HG03135 (cell line): ENCODE data around the gene SFTPD.
"Not testable (repeated sequence)": the region's sequence is repeated elsewhere in the genome, so short reads cannot be mapped to it uniquely, and the experiment has no call there.

Source experiments
- ATAC-seq: cut with Tn5 transposase; IDR thresholded peaks from one replicate; pipeline ENCODE4 v1.9.1; 2021; ENCODE audit warnings: mild to moderate bottlenecking, moderate library complexity; ENCODE audit not compliant: unreplicated experiment

The SFTPD gene

DNA sequence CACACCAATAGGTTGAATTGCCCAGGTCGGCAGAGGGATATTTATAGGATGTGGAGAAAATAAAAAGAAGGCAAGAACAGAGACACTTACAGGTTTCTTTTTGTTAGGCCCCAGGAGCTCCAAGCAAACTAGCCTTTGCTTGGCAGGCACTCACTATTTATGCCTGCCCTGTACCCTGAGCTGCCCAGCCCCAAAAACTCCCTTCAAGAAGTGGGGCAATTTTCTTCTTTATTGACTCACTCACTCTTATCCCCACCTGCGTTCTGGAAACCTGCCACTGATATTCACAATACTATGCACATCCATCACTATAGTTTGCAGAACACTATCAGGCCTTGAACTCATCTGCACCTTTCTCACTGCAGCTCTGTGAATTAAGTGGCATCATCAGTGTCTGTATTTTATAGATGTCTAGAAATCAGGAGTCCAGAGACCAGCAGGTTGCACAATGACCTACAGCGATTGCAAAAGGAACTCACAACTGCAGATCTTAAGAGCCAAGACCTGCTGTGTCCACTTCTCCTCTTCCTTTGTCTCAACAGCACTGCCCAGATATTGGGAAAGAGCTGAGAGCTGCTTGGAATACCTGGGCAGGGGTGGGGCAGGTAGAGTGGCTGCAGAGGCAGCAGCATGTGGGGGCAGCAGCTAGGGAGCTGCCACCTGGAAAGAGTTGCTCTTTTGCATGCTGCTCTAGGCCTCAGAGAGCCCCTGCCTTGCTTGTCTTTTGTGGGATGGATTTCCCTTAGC lies at the start of gene SFTPD:
Gene SFTPD (minus strand): TSS at position 130 of the 747 bp plus-strand sequence. CDS start 2,446 bp downstream, outside the sequence.
- ATAC-seq: no peak

DNA sequence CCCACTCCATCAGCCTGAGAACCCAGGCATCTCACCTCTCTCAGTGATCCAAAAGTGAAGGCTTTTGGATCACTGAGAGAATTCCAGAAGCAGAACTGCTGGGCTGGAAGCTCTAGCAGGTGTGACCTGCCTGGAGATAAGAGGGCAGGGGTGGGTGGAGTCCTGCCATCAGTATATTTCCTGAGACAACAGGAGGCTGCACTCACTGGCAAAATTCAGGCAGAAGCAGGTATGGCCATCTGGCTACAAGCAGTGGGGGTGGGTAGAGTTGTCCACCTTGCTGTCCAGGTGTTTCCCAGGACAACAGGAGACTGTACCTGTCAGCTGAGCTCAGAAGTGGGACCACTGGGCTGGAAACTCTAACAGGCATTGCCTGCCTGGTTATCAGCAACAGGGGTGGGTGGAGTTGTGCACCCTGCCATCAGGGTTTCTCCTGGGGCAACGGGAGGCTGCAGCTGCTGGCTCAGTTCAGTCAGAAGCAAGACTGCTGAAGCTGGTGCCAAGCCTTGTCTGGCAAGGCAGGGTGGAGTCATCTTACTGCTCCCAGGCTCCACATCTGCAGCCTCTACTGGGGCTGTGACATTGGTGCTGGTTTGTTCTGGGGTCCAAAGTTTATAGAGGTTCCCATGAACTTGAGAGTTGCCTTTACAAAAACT lies 47.2 kb upstream of the SFTPD start:
- no peak for ATAC-seq

DNA sequence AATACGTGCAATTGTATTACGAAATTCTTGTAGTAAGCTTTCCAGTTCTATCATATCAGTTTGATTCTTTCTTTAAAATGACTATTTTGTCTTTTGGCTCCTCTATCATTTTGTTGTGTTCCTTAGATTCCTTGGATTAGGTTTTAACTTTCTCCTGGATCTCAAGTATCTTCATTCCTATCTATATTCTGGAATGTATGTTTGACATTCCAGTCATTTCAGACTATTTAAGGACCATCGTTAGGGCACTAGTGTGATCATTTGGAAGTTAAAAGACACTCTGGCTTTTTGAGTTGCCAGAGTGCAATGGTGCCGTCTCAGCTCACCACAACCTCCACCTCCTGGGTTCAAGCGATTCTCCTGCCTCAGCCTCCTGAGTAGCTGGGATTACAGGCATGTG lies 45.7 kb upstream of the SFTPD start:
- ATAC-seq: no peak

DNA sequence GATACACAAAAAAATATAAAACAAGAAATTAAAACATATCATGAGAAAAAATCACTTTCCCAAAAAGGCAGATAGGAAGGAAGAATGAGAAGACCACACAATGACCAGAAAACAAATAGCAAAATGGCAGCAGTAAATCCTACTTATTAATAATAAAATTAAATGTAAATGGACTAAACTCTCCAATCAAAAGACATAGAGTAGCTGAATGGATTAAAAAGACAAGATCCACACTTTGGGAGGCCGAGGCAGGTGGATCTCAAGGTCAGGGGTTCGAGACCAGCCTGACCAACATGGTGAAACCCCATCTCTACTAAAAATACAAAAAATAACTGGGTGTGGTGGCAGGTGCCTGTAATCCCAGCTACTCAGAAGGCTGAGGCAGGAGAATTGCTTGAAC lies 39.3 kb upstream of the SFTPD start:
- not testable (repeated sequence) for ATAC-seq

DNA sequence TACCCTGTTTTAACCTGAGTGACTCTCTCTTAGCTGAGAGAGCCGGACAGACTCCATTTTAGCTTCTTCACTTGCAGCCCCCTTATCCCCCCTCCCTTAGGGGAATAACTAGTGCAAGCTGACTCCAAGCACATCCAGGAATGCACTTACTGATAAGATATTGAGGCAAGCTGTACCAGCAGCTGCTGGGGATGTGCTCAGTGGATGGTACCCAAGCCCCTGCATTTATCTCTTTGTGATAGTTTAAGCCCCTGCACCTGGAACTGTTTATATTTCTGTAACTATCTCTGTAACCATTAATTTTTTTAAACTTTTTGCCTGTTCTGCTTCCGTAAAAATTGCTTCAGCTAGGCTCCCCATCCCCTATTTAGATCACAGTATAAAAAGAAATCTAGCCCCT lies 37.8 kb upstream of the SFTPD start:
- not testable (repeated sequence) for ATAC-seq

DNA sequence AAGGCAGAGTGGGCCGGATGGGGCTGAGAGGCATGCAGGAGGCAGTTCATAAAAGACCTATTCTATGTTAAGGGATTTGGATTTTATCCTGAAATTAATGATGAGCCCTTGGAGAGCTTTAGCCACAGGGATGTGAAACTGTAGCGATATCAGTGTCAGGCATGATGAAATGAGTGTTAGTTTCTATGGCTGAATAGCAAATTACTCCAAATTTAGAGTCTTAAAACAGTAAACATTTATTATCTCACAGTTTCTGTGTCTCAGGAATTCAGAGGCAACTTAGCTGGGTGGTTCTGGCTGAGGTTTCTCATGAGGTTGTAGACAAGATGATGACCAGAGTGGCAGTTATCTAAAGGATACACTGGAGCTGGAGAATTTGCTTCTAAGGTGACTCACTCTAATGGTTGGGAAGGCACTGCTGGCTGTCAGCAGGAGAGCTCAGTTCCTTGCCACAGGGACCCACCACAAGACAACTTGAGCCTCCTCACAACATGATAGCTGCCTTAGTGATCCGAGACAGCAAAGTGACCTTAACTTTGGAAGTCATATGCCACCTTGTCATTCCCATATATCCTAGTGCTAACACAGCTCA lies 36.7 kb upstream of the SFTPD start:
- no peak for ATAC-seq

DNA sequence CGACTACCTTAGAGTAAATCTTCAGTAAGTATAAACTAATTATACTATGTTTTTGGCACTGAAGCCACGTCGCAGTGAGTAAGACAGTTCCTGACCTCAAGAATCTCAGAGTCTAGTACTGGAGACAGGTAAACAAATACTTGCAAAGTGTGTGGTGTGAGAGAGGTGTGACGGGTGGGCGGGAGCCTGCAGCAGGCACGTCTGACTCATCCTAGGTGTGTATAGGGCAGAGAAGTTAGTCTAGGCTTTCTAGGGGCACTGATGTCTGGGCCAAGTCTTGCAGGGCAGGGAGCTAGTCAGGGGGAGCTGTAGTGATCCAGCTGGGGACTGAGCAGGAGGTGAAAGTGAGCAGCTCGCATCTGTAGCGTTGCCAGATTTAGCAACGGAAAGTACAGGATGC lies 35.9 kb upstream of the SFTPD start:
- no peak for ATAC-seq

DNA sequence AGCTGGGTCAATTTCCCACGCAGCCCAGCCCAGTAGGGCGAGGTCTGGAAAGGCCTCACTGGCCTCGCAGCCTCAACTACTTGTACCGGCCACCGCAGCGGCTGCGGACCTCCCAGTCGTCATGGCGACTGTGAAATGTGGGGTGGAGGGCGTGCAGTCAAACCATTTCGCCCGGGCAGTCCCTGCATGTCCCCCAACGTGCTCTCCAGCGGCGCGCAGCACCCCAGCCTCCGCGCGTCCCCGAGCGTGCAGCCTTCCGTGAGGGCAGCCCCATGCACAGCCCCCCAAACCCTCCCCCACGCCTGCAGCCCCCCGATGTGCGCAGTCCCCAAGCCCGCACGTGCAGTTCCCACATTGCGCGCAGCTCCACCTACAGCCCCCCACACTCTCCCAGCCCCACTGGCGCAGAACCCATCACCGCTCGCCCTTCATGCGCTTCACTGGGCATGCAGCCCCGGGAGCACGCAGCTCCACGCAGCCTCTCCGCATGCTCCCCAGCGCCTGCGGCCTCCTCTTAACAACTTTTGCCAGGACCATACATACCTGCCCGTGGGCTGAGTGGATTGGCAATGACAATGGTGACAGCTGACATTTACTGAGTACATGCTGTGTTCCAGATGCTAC lies 34.5 kb upstream of the SFTPD start:
- no peak for ATAC-seq

DNA sequence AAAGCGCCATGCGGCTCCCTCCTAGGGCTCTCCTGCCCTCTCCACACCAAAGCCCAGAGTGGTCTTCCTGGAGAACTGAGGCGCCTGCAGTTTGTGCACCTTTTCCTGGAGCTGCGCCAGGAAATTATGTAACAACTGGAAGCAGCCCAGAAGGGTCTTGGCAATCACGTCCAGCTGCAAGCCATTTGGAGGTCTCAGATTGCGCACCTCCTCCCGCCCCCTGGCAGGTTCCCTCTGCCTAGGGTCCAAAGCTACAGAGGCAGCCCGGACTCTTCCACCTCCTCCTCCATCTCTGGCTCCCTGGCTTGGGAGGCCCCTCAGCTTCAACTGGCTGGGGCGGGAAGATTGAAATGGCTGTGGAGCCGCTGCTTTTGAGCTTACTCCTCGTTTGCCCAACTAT lies 34.0 kb upstream of the SFTPD start:
- no peak for ATAC-seq

DNA sequence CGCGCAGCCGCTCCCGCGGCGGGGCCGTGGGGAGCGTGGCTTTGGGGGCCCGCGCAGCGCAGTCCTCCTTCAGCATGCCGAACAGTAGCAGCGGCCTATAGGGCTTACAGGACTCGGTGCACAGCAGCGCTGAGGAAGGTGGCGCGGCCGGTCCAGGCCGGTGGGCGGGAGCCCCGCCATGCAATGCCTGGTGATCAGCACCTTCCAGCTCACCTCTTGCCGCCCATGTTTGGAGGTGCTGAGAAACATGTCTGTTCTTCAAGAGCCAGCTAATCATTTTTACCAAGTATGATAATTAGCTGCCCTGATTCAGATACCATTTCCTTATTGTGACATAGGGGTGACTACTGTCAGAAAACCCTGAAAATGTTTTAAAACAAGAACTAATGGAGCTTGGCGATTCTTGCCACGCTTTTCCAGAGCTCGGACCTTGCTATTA lies 33.5 kb upstream of the SFTPD start:
- no peak for ATAC-seq

DNA sequence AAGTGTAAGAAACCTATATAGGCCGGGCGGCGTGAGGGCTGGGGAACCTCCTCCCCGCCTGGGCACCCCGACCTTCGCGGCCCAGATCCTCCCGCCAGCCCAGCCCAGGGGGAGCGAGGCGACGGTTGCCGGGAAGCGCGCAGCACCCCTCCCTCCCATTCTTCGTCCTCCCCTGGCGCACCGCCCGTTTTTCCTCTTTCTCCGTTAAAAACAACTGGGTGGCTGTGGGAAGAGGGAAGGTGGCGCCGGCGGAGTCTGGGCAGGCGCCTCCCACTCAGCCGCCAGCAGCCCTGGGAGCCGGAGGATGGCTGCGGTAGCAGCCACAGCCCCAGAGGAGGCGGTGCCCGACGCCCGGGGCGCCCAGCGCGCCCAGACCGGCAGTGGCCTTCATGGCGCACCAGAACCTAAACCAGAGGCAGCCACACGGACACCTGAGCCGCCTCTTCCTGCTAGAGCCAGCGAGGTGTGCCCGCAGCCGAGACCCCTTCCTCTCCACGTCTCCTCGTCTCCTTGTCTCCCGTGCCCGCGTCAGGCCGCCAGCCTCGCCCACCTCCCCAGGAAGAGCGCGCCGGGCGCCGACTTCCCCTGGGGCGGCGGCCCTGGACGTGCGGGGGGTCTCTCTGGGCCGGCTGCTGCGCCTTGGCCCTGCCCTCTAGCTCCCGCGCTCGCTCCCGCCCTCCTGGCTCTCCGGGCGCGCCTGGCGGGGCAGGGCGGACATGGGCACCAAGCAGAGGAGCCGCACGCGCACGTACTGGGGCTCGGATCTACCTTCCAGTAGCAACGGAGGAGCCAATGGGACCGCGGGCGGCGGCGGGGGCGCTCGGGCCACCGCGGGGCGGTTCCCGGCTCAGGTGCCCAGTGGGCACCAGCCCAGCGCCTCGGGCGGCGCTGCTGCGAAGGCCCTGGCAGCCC lies 32.8 kb upstream of the SFTPD start:
- ATAC-seq: no peak

DNA sequence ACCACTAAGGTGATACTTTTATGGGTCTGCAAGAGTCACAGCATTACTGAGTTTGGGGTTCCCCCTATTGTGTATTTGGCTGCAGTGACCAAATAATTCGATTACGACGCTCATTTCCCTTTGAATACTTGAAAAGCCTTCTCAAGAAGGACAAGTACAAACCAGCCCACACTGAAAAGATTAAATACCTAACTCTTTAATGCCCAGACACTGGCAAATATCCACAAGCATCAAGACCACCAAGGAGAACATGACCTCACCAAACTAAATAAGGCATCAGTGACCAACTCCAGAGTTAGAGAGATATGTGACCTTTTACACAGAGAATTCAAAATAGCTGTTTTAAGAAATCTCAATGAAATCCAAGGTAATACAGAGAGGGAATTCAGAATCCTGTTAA lies 31.8 kb upstream of the SFTPD start:
- ATAC-seq: no peak

DNA sequence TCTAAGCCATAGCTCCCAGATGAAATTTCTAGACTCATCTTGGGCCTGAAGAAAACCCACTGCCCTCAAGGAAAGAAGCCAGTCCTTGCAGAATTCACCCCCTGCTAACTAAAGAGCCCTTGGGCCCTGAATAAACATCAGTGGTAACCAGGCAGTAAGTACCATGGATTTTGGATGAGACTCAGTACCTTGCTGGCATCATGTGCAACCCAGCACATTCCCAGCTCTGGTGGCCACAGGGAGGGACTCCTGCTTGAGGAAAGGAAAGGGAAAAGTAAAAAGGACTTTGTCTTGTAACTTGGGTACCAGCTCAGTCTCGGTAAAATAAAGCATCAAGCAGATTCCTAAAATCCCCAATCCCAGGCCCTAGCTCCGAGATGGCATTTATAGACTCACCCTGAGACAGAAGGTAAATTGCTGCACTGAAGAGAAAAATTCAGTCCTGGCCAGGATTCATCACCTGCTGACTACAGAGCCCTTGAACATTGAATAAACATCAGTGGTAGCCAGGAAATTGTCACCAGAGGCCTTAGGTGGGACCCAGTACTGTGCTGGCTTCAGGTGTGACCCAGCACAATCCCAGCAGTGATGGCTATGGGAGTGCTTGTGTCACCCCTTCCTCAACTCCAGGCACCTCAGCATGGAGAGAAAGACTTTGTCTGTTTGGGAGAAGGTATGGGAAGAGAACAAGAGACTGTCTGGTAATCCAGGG lies 31.2 kb upstream of the SFTPD start:
- no peak for ATAC-seq

DNA sequence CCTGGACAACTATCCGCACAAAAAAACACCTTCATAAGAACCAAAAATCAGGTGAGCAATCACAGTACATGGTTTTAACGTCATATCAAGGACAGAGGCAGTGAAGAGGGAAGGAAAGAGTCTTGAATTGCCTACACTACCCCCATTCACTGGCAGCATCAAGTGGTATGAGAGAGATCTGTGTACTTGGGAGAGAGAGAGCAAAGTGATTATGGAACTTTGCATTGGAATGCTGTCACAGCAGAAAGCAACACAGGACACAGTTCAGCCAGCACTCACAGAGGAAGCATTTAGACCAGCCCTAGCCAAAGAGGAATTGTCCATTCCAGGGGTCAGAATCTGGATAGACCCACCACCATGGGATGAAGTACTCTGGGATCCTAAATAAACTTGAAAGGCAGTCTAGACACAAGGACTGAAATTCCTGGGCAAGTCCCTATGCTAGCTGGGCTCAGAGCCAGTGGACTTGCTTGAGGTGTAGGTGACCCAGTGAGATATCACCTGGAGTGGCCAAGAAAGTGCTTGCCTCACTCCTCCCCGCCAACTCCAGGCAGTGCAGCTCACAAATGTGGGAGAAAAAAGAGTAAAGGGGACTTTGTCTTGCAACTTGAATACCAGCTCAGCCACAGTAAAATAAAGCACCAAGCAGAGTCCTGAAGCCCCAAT lies 30.5 kb upstream of the SFTPD start:
- ATAC-seq: no peak

DNA sequence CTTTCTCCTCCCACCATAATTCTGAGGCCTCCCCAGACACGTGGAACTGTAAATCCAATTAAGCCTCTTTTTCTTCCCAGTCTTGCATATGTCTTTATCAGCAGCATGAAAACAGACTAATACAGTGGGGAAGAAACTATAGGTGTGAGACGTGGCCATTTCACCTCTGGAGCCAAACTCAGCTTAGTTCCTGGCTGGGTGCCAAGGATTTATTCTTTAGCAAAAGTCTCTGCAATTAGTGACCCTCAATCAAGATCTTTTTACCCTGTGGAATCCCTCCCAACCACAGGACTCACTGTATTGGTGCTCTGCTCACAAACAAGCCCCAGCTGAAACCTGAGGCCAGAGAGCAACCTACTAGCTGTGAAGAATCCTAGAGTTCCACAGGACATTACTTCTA lies 28.1 kb upstream of the SFTPD start:
- no peak for ATAC-seq

DNA sequence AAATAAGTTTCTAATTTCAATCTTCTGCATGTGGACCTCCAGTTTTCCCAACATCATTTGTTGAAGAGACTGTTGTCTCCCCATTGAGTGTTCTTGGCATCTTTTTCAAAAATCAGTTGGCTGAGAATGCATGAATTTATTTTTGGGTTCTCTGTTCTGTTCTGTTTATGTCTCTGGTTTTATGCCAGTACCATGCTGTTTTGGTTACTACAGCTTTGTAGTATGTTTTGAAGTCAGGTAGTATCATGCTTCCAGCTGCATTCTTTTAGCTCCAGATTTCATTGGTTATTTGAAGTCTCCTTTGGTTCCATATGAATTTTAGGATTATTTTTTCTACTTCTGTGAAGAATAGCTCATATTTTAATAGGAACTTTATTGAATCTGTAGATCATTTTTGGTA lies 21.2 kb upstream of the SFTPD start:
- ATAC-seq: no peak

DNA sequence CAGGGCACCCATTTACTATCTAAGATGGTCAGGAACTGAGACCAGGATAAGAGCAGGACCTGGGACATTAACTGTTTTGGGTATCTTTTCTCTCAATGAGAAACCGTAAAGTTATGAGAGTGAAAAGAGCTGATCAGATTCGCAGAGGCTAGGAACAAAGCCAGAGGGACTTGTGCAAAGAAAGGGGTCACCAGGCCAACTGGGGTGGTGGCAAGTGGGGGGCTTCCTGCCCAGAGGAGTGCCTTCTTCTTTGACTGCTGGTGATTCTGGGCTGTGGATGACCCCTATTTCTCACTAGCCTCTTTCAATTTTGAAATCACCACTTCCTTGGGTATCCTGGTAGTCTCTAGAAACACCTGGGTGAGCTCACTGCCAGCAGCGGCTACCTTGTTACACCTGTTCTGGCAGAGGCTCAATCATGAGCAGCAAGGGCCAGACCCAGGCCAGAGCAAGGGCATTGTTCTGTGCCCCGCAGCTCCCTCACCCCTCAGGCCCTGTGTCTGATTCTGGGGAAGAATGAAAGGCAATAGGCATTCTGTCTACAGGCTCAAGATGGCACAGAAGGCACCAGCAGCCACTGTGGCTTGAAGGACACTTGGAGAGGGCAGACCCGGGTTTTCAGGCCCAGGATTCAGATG lies 999 bp downstream of the SFTPD start:
- ATAC-seq: no peak

DNA sequence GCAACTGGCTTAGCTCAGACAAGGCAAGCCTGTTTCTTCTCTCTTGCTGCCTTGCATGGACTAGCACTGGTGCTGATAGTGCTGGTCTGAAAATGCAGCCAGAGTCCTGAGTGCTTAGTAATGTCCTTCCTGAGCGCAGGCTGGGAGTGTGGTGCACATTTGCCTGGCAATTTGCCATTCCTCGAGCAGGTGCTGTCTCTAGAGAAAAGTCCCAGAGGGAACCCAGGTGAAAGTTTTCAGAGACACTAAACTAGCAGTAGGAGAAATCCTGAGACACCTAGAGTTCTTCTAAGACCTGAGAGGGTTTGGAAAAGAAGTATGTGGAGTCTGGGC lies 1.9 kb downstream of the SFTPD start:
- ATAC-seq: no peak
